ENCODE measurements around the gene SRSF9.
A peak's percentile ranks its signal among the peaks of the same experiment; 100 is the strongest.

The SRSF9 gene

GRCh38 chr12:120444676-120445075 is 24.9 kb downstream of the SRSF9 start:
- in situ Hi-C loops (cut with MboI; ENCODE audit: low sequenced_read_pairs, unreplicated experiment): no loop called here
- DNase-seq (ENCODE audit: low spot score): no peak
- TF ChIP-seq CTCF (IDR thresholded peaks at IDR 0.05; ENCODE audit: borderline replicate concordance, control extremely low read depth, extremely low read depth, insufficient read depth, missing control alignments): no peak

- TF ChIP-seq CTCF (IDR thresholded peaks at IDR 0.05; ENCODE audit: borderline replicate concordance, control extremely low read depth, extremely low read depth, insufficient read depth, missing control alignments): peak; percentile 63
- in situ Hi-C loops (cut with MboI; ENCODE audit: low sequenced_read_pairs, unreplicated experiment): loop anchor here (10.0 kb wide), 1 partner anchor 105 kb away; no protein-coding TSS in a partner anchor
- DNase-seq (ENCODE audit: low spot score): peak; percentile 84
These were observed 29.8 kb downstream of the SRSF9 start for GRCh38 chr12:120439646-120440247.

- no peak for DNase-seq (ENCODE audit: low spot score)
- in situ Hi-C loops (cut with MboI; ENCODE audit: low sequenced_read_pairs, unreplicated experiment): loop anchor here (10.0 kb wide), 1 partner anchor 104 kb away; no protein-coding TSS in a partner anchor
- TF ChIP-seq CTCF (IDR thresholded peaks at IDR 0.05; ENCODE audit: borderline replicate concordance, control extremely low read depth, extremely low read depth, insufficient read depth, missing control alignments): no peak
These were observed 30.9 kb downstream of the SRSF9 start for GRCh38 chr12:120438495-120439198.

- peak; percentile 97 for DNase-seq (ENCODE audit: low spot score)
- no peak for TF ChIP-seq CTCF (IDR thresholded peaks at IDR 0.05; ENCODE audit: borderline replicate concordance, control extremely low read depth, extremely low read depth, insufficient read depth, missing control alignments)
- in situ Hi-C loops (cut with MboI; ENCODE audit: low sequenced_read_pairs, unreplicated experiment): loop anchor here (10.0 kb wide), 1 partner anchor 103 kb away; no protein-coding TSS in a partner anchor
These were observed 31.6 kb downstream of the SRSF9 start, which contains the start of gene COX6A1 for GRCh38 chr12:120437735-120438494. COX6A1 (plus strand) TSS chr12:120438113; CDS start chr12:120438127, 14 bp downstream.

- DNase-seq (ENCODE audit: low spot score): no peak
- TF ChIP-seq CTCF (IDR thresholded peaks at IDR 0.05; ENCODE audit: borderline replicate concordance, control extremely low read depth, extremely low read depth, insufficient read depth, missing control alignments): no peak
- in situ Hi-C loops (cut with MboI; ENCODE audit: low sequenced_read_pairs, unreplicated experiment): loop anchor here (10.0 kb wide), 1 partner anchor 98 kb away; no protein-coding TSS in a partner anchor
These were observed 36.6 kb downstream of the SRSF9 start for GRCh38 chr12:120432772-120433525.

- no peak for TF ChIP-seq CTCF (IDR thresholded peaks at IDR 0.05; ENCODE audit: borderline replicate concordance, control extremely low read depth, extremely low read depth, insufficient read depth, missing control alignments)
- no peak for DNase-seq (ENCODE audit: low spot score)
- in situ Hi-C loops (cut with MboI; ENCODE audit: low sequenced_read_pairs, unreplicated experiment): no loop called here
These were observed 40.2 kb downstream of the SRSF9 start for GRCh38 chr12:120429368-120429767.
